Neuronal stem cell (in vitro differentiated cells): Measurements from ENCODE around the gene PLS1.

Source experiments
- DNase-seq: peaks from one replicate; pipeline ENCODE4 v3.0.0-alpha.2; 2013; ENCODE audit warnings: low spot score
- H2AFZ ChIP-seq: one replicate; pipeline ENCODE4 v1.6.1; 2013; ENCODE audit warnings: mild to moderate bottlenecking, low read length, inconsistent platforms
- H2AK5ac ChIP-seq: 2 replicates; pipeline ENCODE4 v1.6.1; 2013; ENCODE audit warnings: low read depth, mild to moderate bottlenecking, inconsistent platforms, low read length, moderate library complexity, mixed read lengths
- H2BK120ac ChIP-seq: 2 replicates; pipeline ENCODE4 v1.6.1; 2013; ENCODE audit warnings: low read depth, mild to moderate bottlenecking, inconsistent platforms, low read length, moderate library complexity, mixed read lengths
- H2BK12ac ChIP-seq: one replicate; pipeline ENCODE4 v1.6.1; 2013; ENCODE audit warnings: low read length, inconsistent platforms
- H2BK15ac ChIP-seq: 2 replicates; pipeline ENCODE4 v1.6.1; 2013; ENCODE audit warnings: mild to moderate bottlenecking, low read length, inconsistent platforms, mixed read lengths
- H2BK5ac ChIP-seq: one replicate; pipeline ENCODE4 v1.6.1; 2013; ENCODE audit warnings: inconsistent platforms, mild to moderate bottlenecking, low read length, moderate library complexity
- H3K14ac ChIP-seq: one replicate; pipeline ENCODE4 v1.6.1; 2013; ENCODE audit warnings: low read length, inconsistent platforms
- H3K18ac ChIP-seq: 2 replicates; pipeline ENCODE4 v1.6.1; 2013; ENCODE audit warnings: low read length, inconsistent platforms
- H3K23ac ChIP-seq: 2 replicates; pipeline ENCODE4 v1.6.1; 2013; ENCODE audit warnings: low read depth, mild to moderate bottlenecking, mixed read lengths, low read length, inconsistent platforms; ENCODE audit not compliant: poor library complexity
- H3K27ac ChIP-seq: replicated peaks from 3 replicates; pipeline ENCODE4 v1.5.1; 2013; ENCODE audit warnings: low read length, inconsistent platforms
- H3K27me3 ChIP-seq, 3 experiments: 2 replicates each; pipeline ENCODE4 v1.6.1; 2013; ENCODE audit warnings: low read length in 3 of 3, mild to moderate bottlenecking in 2 of 3, inconsistent platforms in 1 of 3, low read depth in 1 of 3, mixed read lengths in 1 of 3, moderate library complexity in 1 of 3; ENCODE audit not compliant: control insufficient read depth in 3 of 3, insufficient read depth in 3 of 3
- H3K36me3 ChIP-seq, 2 donors: replicated peaks in 1 of 2; 2 replicates each; pipeline ENCODE4 v1.6.1; 2013; ENCODE audit warnings: low read length in 2 of 2; ENCODE audit not compliant: control insufficient read depth in 2 of 2, insufficient read depth in 2 of 2
- H3K4ac ChIP-seq: 2 replicates; pipeline ENCODE4 v1.6.1; 2013; ENCODE audit warnings: inconsistent platforms, mild to moderate bottlenecking, low read length, moderate library complexity
- H3K4me1 ChIP-seq, 2 donors: 1 replicate in 1 of 2; 2 replicates in 1 of 2; pipeline ENCODE4 v1.6.1; 2013; ENCODE audit warnings: low read length in 2 of 2, low read depth in 1 of 2; ENCODE audit not compliant: control insufficient read depth in 2 of 2, insufficient read depth in 1 of 2
- H3K4me2 ChIP-seq: one replicate; pipeline ENCODE4 v1.6.1; 2013; ENCODE audit warnings: mild to moderate bottlenecking, low read length, inconsistent platforms; ENCODE audit not compliant: insufficient read depth, poor library complexity, severe bottlenecking
- H3K4me3 ChIP-seq, 2 donors: 2 replicates each; pipeline ENCODE4 v1.5.1; 2013; ENCODE audit warnings: low read length in 2 of 2, mild to moderate bottlenecking in 2 of 2, inconsistent platforms in 1 of 2, moderate library complexity in 1 of 2
- H3K79me1 ChIP-seq: one replicate; pipeline ENCODE4 v1.6.1; 2013; ENCODE audit warnings: low read depth, mild to moderate bottlenecking, inconsistent platforms, low read length, moderate library complexity
- H3K9ac ChIP-seq: one replicate; pipeline ENCODE4 v1.6.1; 2013; ENCODE audit warnings: mild to moderate bottlenecking, low read depth, low read length, inconsistent platforms; ENCODE audit not compliant: poor library complexity
- H3K9me3 ChIP-seq, 2 donors: replicated peaks in 1 of 2; 2 replicates each; pipeline versions ENCODE3 to v1.6.1; 2013; ENCODE audit warnings: low read length in 2 of 2, mild to moderate bottlenecking in 2 of 2, inconsistent platforms in 1 of 2, low read depth in 1 of 2, mixed read lengths in 1 of 2, moderate library complexity in 1 of 2; ENCODE audit not compliant: control insufficient read depth in 2 of 2, insufficient read depth in 1 of 2
- H4K8ac ChIP-seq: one replicate; pipeline ENCODE4 v1.6.1; 2013; ENCODE audit warnings: low read depth, mild to moderate bottlenecking, inconsistent platforms, low read length, moderate library complexity
- H4K91ac ChIP-seq: one replicate; pipeline ENCODE4 v1.6.1; 2013; ENCODE audit warnings: low read length, low read depth, mild to moderate bottlenecking, inconsistent platforms; ENCODE audit not compliant: poor library complexity
- WGBS, 2 donors: extraction: QIAGEN DNeasy Blood & Tissue Kit; methylation state at CpG; one replicate each; pipeline ENCODE4 v1.1.7; 2013; ENCODE audit warnings: missing lambda C conversion rate in 2 of 2, mixed read lengths in 1 of 2; ENCODE audit not compliant: insufficient read length in 2 of 2, insufficient replicate concordance in 1 of 2; ENCODE audit errors: extremely low coverage in 2 of 2; 5-methylcytosine and 5-hydroxymethylcytosine counted together

PLS1 gene

DNA sequence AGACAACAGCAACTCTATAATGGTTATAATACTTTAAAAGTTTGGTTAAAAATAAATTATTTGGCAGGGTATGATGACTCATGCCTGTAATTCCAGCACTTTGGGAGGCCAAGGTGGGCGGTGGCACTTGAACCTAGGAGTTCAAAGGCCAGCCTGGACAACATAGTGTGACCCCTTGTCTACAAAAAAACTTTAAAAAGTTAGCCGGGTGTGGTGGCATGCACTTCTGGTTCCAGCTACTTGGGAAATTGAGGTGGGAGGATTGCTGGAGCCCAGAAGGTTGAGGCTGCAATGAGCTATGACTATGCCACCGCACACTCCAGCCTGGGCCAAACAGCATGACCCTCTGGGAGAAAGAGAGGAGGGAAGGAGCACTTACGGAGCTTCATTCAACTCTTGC lies 119.9 kb downstream of the PLS1 start:
- Histone ChIP-seq H3K4me3 (no peak overlapping the region), H2AFZ (no peak overlapping the region), H3K9me3 (no peaks in the 10 kb centered on the region), H2BK5ac (no peak overlapping the region), H2BK12ac (no peak overlapping the region), H3K4me1 (no peaks in the 10 kb centered on the region), H3K27me3 (no peaks in the 10 kb centered on the region), H3K9ac (no peak overlapping the region), H3K23ac (no peak overlapping the region), H2BK120ac (no peak overlapping the region), H3K79me1 (no peaks in the 10 kb centered on the region), H3K27ac (no peak overlapping the region), H2AK5ac (no peak overlapping the region), H3K4me2 (no peak overlapping the region), H4K91ac (no peak overlapping the region), H3K18ac (no peak overlapping the region), H2BK15ac (no peak overlapping the region), H3K4ac (no peak overlapping the region), H3K14ac (no peak overlapping the region), H3K36me3 (no peaks in the 10 kb centered on the region), H4K8ac (no peak overlapping the region)
- no CpG with 5 or more reads among the region's 4 CpGs for WGBS, 2 donors
- DNase-seq, result no peak

DNA sequence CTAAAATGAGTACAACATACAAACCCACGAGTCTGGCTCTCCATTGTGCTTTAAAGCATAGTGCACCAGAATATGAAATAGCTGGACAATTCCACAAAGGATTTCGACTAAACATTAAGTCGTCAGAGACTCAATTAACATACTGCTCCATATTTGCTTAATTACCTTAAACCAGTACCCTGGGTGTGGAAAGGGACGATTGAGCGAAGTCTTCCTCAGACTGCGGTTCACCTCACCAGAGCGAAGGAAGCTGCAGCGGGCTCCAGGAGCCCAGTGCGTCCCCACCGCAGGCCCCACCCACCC lies 127.4 kb downstream of the PLS1 start:
- no CpG with 5 or more reads among the region's 10 CpGs for WGBS, 2 donors
- DNase-seq, result no peak
- peak overlapping the region; percentile 67 for H3K4me2 ChIP-seq
- no peak overlapping the region for H3K4ac ChIP-seq
- no peak overlapping the region for H2BK120ac ChIP-seq
- no peak overlapping the region for H3K18ac ChIP-seq
- H4K8ac ChIP-seq, result no peak overlapping the region
- H3K4me1 ChIP-seq, result peaks cover 0 to 3% of the 10 kb centered on the region in 2 donors
- peak overlapping the region; percentile 84 for H2AFZ ChIP-seq
- H3K79me1 ChIP-seq, result no peaks in the 10 kb centered on the region
- H3K9me3 ChIP-seq, result no peaks in the 10 kb centered on the region
- peak overlapping the region; percentile 92 for H3K23ac ChIP-seq
- H2BK12ac ChIP-seq, result no peak overlapping the region
- no peak overlapping the region for H2AK5ac ChIP-seq
- H4K91ac ChIP-seq, result no peak overlapping the region
- H3K9ac ChIP-seq, result peak overlapping the region; percentile 9
- H3K4me3 ChIP-seq, result peak overlapping the region; percentile 71 to 92
- no peak overlapping the region for H3K14ac ChIP-seq
- H2BK15ac ChIP-seq, result no peak overlapping the region
- H3K27ac ChIP-seq, result no peak overlapping the region
- no peak overlapping the region for H2BK5ac ChIP-seq
- H3K27me3 ChIP-seq, result no peaks in the 10 kb centered on the region
- H3K36me3 ChIP-seq, result peaks cover 0 to 2% of the 10 kb centered on the region in 2 donors

DNA sequence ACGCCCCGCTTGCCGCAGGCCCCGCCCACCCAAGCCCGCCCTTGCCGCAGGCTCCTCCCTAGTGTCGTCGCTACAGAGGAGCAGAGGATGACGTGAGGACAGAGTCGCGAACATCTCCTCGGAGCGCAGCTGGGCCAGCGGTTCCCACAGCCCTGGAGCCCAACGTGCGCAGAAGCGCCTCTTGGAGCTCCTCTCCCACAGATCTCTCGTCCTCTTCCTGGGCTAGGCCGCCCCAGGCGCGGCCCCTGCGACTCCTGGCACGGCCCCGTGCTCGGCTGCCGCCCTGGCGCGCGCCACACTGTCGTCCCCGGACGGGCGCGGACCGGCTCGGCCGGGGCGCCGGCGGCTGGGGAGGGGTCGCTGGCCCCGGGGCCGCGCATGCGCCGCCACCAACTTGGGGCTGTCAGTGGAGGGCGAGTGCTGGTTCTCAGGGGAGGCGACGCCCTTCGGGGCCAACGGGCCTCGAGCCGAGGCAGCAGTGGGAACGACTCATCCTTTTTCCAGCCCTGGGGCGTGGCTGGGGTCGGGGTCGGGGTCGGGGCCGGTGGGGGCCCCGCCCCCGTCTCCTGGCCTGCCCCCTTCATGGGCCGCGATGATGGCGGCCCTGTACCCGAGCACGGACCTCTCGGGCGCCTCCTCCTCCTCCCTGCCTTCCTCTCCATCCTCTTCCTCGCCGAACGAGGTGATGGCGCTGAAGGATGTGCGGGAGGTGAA lies 127.9 kb downstream of the PLS1 start, which contains the start of gene TRPC1:
TSS of gene TRPC1 (plus strand) at position 67 of the 714 bp plus-strand sequence. CDS start at position 593, 526 bp downstream.
- H2BK120ac ChIP-seq, result peak within 1 kb of the TSS; percentile 74
- peaks cover 0 to 5% of the 10 kb centered on the region in 2 donors for H3K36me3 ChIP-seq
- peak within 1 kb of the TSS; percentile 91 for H2BK15ac ChIP-seq
- H3K4me3 ChIP-seq, result peak within 1 kb of the TSS; percentile 85 to 92
- H3K4me1 ChIP-seq, result peaks cover 0 to 3% of the 10 kb centered on the region in 2 donors
- no peaks in the 10 kb centered on the region for H3K27me3 ChIP-seq
- H4K8ac ChIP-seq, result peak within 1 kb of the TSS; percentile 95
- H2BK5ac ChIP-seq, result peak within 1 kb of the TSS; percentile 95
- H3K9ac ChIP-seq, result peak within 1 kb of the TSS; percentile 98
- no peak within 1 kb of the TSS for H2AK5ac ChIP-seq
- H3K27ac ChIP-seq, result peak within 1 kb of the TSS; percentile 99
- H3K4me2 ChIP-seq, result peak within 1 kb of the TSS; percentile 76
- H3K79me1 ChIP-seq, result no peaks in the 10 kb centered on the region
- no CpG with 5 or more reads among the region's 73 CpGs for WGBS, 2 donors
- peak within 1 kb of the TSS; percentile 92 for H3K23ac ChIP-seq
- no peaks in the 10 kb centered on the region for H3K9me3 ChIP-seq
- H3K14ac ChIP-seq, result peak within 1 kb of the TSS; percentile 89
- H3K18ac ChIP-seq, result peak within 1 kb of the TSS; percentile 98
- no peak within 1 kb of the TSS for H4K91ac ChIP-seq
- H2AFZ ChIP-seq, result peak within 1 kb of the TSS; percentile 95
- H2BK12ac ChIP-seq, result no peak within 1 kb of the TSS
- peak; percentile 84 for DNase-seq
- peak within 1 kb of the TSS; percentile 66 for H3K4ac ChIP-seq

DNA sequence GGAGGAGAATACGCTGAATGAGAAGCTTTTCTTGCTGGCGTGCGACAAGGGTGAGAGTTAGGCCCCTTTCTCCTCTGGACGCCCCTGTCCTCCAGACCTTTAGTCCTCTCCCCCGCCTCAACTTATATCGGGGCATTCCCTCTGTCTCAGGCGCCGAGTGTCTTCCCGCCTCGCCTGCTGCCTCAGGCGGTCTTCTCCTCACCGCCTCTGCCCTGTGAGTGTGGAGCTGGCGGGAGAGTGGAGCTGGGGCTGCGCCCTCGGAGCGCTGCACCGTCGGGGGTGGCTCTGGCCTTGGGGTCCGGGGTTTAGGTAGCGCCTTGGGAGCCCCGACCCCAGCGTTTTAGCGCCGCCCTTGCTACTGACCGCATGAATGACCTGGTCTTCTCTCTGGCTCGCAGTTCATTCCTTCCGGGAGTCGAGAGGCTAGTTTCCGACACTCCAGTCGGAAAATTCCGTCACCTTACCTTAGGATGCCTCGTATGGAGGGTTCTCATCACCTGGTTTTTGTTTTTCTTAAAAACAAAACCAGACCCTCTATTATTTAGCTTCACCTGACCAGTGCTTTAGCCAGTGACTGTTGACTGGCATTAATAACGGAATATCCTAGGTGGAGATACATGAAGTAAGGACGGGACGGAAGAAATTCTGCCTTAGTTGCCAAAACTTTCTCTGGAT lies 128.6 kb downstream of the PLS1 start:
- Histone ChIP-seq H3K4me3 (peak overlapping the region; percentile 85 to 92), H3K27ac (peak overlapping the region; percentile 99), H2AK5ac (no peak overlapping the region), H3K9ac (peak overlapping the region; percentile 98), H4K8ac (peak overlapping the region; percentile 95), H2BK15ac (peak overlapping the region; percentile 91), H3K36me3 (peaks cover 0 to 5% of the 10 kb centered on the region in 2 donors), H3K18ac (peak overlapping the region; percentile 98), H3K4me1 (peaks cover 0 to 3% of the 10 kb centered on the region in 2 donors), H2BK12ac (no peak overlapping the region), H2AFZ (peak overlapping the region; percentile 95), H3K27me3 (no peaks in the 10 kb centered on the region), H3K4me2 (peak overlapping the region; percentile 76), H3K79me1 (no peaks in the 10 kb centered on the region), H2BK120ac (peak overlapping the region; percentile 74), H3K23ac (peak overlapping the region; percentile 92), H2BK5ac (peak overlapping the region; percentile 95), H4K91ac (no peak overlapping the region), H3K4ac (peak overlapping the region; percentile 66), H3K9me3 (no peaks in the 10 kb centered on the region), H3K14ac (peak overlapping the region; percentile 9)
- no peak for DNase-seq
- WGBS, 2 donors, result no CpG with 5 or more reads among the region's 35 CpGs
